ENCODE data around the gene CCNI. TPM values are rescaled to one million over a fixed set of nuclear protein-coding genes. Genes with fewer than 3 reads are reported as not detected.

The CCNI gene
- total and polyA plus RNA-seq, 2 of the 13 experiments (the other 11 are each of a cell fraction or from before 2014, with no cell fraction given), result 43.5 to 122 TPM

DNA sequence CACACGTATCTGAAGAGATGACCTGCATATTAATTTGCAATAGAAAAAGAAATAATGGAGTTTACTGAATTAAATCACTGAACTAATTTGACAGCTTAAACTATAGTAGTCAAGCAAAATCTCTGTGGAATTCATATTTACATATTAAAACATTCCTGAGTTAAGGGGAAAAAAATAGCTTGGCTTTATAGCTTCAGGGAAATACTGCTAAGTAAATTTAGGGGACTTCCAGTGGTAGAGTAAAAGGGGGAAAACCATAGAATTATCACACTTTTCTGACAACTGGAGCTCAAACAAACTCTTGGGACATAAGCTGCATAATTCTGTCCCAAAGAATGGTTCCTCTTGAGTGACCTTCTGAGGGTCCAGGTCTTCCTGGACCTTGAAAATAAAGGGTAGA, 28.6 kb upstream of the CCNI start (continued):
- TF ChIP-seq, protein P1, sequence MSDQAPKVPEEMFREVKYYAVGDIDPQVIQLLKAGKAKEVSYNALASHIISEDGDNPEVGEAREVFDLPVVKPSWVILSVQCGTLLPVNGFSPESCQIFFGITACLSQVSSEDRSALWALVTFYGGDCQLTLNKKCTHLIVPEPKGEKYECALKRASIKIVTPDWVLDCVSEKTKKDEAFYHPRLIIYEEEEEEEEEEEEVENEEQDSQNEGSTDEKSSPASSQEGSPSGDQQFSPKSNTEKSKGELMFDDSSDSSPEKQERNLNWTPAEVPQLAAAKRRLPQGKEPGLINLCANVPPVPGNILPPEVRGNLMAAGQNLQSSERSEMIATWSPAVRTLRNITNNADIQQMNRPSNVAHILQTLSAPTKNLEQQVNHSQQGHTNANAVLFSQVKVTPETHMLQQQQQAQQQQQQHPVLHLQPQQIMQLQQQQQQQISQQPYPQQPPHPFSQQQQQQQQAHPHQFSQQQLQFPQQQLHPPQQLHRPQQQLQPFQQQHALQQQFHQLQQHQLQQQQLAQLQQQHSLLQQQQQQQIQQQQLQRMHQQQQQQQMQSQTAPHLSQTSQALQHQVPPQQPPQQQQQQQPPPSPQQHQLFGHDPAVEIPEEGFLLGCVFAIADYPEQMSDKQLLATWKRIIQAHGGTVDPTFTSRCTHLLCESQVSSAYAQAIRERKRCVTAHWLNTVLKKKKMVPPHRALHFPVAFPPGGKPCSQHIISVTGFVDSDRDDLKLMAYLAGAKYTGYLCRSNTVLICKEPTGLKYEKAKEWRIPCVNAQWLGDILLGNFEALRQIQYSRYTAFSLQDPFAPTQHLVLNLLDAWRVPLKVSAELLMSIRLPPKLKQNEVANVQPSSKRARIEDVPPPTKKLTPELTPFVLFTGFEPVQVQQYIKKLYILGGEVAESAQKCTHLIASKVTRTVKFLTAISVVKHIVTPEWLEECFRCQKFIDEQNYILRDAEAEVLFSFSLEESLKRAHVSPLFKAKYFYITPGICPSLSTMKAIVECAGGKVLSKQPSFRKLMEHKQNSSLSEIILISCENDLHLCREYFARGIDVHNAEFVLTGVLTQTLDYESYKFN (CRISPR knock-in tag; conservative IDR thresholded peaks at IDR 0.05), result no peak
- TF ChIP-seq PRPF4 (IDR thresholded peaks at IDR 0.05; ENCODE audit: low read depth, low read length, poor library complexity, severe bottlenecking) (no peak), KAT2B (IDR thresholded peaks at IDR 0.05; ENCODE audit: borderline replicate concordance, low read depth, low read length) (no peak), ZFP41 (CRISPR knock-in tag; IDR thresholded peaks at IDR 0.05; ENCODE audit: borderline replicate concordance) (no peak), ZNF160 (CRISPR knock-in tag; IDR thresholded peaks at IDR 0.05) (no peak), HNF1A (IDR thresholded peaks at IDR 0.05; ENCODE audit: low read depth) (no peak), HNF1A (CRISPR knock-in tag; IDR thresholded peaks at IDR 0.05; ENCODE audit: borderline replicate concordance) (no peak), PHB2 (IDR thresholded peaks at IDR 0.05; ENCODE audit: partially characterized antibody) (no peak)
